ENCODE measurements around the gene GUK1.

The GUK1 gene

GRCh38 chr1:228136901-228137300 lies 3.2 kb upstream of the GUK1 start:
- no peak for DNase-seq

GRCh38 chr1:228139406-228139930 lies 611 bp upstream of the GUK1 start:
- no peak for DNase-seq

GRCh38 chr1:228140724-228141225 lies 696 bp downstream of the GUK1 start:
- no peak for DNase-seq

- DNase-seq: no peak
These were observed 1.4 kb downstream of the GUK1 start for GRCh38 chr1:228141226-228142044.

DNA sequence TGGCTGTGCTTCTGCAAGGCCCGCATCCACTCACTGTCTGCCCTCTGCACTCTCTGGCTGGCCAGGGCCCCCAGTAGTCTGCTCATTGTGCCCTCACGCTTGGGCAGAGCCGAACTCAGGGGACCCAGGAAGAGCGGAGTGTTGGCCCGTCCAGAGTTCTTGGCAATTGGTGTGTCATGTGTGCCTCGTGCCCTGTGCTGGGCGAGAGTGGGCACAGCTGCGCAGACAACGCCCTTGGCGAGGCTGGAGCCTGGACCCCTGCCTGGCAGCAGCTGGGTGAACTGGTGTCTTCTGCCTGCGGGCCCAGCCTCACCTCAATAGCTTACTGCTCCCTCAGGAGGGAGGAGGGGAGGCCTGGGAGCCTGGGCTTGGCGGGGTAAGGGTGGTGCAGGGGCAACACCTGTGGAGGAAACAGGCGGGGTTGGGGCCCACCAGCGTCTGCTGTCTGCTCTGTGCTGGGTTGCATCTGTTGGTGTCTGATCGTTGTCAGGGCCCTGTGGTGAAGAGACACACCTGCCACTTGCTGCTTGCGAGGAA lies 2.1 kb downstream of the GUK1 start:
- DNase-seq: no peak

DNA sequence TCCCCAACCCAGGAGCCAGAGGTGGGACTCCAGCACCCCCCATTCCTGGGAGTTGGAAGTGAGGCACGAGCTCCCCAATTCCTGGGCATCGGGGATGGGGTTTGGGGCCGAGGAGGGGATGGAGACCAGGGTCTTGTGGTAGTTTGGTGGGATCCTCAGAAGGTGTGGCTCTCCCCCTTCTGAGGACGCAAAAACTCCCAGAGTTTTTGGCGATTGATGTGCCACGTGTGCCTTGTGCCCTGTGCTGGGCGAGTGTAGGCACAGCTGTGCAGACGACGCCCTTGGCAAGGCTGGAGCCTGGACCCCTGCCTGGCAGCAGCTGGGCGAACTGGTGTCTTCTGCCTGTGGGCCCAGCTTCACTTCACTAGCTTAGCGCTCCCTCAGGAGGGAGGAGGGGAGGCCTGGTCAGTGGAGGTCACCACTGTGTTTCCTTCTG lies 2.6 kb downstream of the GUK1 start:
- DNase-seq: no peak

DNA sequence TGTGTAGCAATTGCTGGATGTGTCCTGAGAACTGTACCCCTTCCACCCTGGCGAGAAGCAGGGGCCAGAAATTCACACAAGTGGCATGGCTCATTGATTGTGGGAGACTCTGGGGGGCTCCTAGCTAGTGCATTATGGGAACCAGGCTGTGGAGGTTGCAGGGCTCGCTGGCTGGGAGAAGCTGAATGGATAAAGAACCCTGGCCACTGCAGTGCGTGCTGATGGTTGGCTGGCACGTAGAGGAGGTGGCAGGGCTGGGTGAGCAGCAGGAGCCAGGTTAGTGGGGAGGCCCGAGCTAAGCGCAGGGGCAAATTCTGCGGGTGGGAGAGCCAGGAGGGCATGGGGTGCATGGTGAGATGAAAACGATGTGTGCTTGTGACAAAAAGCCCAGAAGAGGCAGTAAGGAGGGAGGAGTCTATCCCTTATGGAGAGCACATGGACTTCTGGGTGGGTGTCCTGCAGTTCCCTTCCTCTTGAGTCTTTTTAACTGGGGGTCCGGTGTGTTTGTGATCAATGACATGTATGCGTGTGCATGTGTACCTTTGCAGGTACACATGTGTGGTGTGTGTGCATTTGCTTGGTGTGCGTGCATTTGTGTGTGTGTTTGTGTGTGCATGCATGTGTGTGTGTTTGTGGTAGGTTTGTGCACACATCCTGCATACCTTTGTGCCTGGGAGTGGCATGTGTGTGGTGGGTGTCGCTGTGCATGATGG lies 3.6 kb downstream of the GUK1 start:
- no peak for DNase-seq

DNA sequence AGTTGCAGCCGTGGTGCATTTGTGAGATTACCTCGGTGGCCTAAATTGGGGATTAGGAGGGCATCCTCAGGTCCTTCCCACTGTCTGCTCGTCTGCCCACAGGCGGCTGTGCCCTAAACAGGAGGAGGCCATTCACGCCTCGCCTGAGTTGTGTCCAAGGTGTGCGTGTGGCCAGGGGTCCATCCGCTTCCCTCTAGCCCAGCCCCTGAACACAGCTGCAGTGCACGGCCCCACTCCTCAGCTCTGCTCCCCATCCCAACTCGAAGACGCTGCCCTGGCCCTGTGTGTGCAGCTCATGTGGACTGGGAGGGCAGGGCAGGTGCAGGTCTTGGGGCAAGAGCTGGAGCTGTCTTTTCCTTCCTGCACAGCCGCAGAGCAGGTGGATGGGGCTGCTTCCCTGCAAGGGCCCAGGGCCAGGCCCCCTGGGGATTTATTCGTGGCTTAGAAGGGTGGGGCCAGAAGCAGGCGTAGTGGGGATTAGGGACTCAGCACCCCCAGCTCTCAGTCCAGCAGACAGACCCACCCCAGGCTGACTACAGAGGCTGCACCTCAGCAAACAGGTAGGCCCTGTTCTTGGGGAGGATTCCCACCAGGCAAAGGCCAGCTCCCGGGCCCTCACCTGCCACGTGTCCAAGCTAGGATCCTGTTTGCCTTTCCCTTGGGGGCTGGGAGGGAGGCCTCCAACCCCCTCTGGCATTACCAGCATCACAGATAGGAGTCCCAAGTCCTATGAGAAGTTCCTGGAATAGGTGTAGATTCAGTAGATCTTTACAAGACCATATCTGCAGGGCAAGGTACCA lies 4.3 kb downstream of the GUK1 start:
- no peak for DNase-seq

- no peak for DNase-seq
These were observed 4.9 kb downstream of the GUK1 start for GRCh38 chr1:228144993-228145343.

DNA sequence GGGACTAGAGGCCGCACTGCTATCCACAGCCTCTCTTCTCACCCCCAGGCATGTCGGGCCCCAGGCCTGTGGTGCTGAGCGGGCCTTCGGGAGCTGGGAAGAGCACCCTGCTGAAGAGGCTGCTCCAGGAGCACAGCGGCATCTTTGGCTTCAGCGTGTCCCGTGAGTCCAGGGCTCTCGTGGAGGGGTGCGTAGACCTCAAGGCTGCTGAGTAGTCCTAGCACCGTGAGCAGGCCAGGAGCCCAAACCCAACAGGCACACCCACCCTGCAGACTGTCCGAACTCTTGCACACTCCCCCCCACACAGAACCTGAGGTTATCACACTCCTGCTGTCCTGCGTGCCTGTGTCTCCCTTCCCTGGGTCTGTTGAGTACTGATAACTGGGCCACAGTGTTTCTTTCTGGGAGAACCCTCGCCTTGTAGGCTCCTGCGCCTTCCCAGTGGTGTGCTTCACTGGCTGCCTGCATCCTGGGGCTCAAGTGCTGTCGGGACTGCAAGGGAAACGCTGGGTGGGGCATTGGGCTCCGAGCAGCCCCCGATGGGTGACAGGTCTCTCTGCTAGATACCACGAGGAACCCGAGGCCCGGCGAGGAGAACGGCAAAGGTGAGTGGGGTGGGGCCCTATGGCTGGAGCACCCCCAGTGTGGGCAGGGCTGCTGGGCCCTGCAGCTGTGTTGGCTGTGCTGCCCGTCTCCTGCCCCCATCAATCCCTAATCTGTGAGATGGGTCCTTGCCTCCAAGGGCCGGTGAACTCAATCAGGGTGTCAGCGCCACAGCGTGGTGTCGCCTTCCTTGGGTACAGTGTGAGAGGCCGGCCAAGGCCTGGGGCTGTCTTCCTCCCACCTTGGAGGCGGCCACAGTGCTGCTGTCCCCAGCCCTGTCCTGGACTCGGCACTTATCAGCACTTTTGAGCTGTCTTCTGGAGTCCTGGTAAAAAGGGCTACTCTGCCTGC lies 5.7 kb downstream of the GUK1 start:
- no peak for DNase-seq

DNA sequence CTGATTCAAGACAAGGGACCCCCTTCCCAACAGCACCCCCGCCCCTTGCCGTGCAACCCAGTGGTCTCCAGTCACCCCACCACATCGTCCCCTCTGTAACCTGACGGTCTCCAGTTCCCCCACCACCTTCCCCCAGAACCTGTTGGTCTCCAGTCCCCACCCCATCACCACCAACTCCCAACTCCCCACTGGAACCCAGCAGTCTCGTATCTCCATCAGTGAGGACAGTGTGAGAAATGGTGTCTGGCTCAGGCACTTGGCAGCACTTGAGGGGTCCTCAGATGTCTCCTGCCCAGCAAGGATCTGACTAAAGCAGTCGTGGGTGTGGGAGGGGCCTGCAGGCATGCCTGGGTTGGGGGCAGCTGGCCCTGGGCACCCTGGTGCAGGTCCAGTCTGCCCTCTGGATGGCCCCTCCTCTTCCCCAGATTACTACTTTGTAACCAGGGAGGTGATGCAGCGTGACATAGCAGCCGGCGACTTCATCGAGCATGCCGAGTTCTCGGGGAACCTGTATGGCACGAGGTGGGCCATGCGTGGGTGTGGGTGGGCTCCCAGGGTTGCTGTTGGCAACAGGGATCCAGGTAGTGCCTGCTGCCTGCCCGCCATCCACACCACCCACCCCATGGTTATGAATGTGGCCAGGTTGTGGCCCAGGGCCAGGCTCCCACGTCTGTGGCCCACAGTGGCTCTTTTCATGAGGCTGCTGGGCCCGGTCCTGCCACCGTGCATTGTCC lies 6.5 kb downstream of the GUK1 start:
- DNase-seq: no peak

GRCh38 chr1:228147151-228147693 lies 7.1 kb downstream of the GUK1 start:
- no peak for DNase-seq

DNA sequence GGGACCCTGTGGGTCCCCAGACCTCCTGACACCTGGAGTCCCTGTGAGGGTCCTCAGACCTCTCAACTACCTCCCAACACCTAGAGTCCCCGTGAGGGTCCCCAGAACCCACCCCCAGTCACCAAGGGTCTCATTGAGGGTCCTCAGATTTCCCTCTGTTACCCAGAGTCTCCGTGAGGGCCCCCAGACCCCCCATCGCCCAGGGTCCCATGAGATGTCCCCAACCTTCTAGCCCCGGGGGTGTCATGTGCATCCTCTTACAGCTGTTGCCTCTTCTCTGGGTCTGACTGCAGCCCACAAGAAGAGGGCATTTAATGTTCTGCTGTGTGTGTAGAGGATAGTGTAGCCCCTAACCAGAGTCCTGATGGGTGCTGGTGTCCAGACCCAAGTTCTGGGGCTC lies 7.7 kb downstream of the GUK1 start:
- DNase-seq: no peak

GRCh38 chr1:228148196-228148861 lies 8.2 kb downstream of the GUK1 start:
- no peak for DNase-seq

DNA sequence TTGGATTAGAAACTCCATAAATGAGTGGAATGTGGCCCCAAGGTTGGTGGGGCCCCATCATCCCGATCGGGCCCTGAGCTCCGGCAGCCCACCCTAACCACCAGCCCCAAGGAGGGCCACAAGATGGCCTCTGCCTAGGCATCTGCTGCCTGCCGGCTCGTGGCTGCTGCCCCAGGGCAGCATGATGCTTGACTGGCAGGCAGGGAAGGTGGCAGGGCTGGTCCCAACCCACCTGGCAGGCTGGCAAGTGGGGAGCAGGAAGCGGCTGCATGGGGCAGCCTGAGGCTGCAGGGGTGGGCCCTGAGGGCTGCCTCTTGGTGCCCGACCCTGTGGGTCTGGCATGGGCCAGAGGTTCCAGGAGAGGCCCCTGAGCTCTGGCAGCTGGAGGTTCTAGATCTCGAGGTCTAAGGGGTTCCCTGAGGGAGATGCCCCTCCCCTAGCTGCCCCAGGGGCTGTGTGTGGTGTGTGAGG lies 8.9 kb downstream of the GUK1 start:
- DNase-seq: no peak

GRCh38 chr1:228149406-228150119 lies 9.5 kb downstream of the GUK1 start, which contains the start of gene GJC2:
Gene GJC2 (plus strand): TSS chr1:228149930. CDS start chr1:228157759, 7,829 bp downstream.
- no peak for DNase-seq

GRCh38 chr1:228150120-228150460 lies 10.0 kb downstream of the GUK1 start:
- no peak for DNase-seq

DNA sequence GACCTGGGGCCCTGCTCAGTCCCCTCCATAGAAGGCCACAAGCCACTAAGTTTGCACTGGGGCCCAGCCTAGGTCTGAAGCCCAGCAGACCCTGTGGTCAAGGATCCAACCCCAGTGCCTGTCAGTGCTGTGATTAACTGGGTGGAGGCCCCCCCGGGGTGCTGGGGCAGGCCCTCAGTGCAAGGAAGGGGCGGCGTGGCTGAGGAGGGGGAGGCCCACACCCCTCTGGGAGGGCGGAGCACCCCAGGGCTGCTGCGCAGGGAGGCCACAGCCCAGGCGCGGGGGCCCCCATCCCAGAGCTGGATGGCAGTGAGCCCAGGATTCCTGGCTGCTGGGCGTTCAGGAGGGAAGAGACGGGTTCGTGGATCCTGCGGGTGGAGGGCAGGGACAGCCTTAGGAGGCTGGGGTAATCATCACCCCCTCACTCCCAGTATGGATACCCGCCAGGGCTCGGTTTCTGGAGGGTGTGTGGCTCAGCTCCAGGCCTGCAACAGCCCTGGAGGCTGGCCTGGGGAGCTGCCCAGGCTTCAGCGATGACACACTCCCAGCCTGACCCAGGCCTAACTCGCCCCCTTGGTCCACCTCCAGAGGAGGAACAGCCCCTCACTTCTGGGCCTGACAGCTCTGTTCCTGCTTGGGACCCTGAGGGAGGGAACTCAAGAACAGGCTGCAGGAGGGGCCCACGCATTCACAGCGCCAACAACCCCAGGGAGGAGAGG lies 10.5 kb downstream of the GUK1 start:
- DNase-seq: peak; percentile 74

Data from fibroblast of skin of right quadriceps (primary cell).